Neural crest cell (in vitro differentiated cells): ENCODE measurements around the gene UCP2. TPM values are rescaled to one million over a fixed set of nuclear protein-coding genes. Genes with fewer than 3 reads are reported as not detected.
A peak's percentile ranks its signal among the peaks of the same experiment; 100 is the strongest.

Source experiments
- DNase-seq: peaks from one replicate; pipeline ENCODE4 v3.0.0; 2021; ENCODE audit warnings: low read depth, mixed read lengths, low spot score
- H3K27ac Mint-ChIP-seq: one replicate; pipeline ENCODE4 v1.8.0; 2021; ENCODE audit warnings: mild to moderate bottlenecking, mixed read lengths; ENCODE audit not compliant: unreplicated experiment
- H3K27me3 Mint-ChIP-seq: 2 replicates; pipeline ENCODE4 v1.8.0; 2021; ENCODE audit warnings: low read depth, mild to moderate bottlenecking, mixed read lengths
- H3K36me3 Mint-ChIP-seq: 2 replicates; pipeline ENCODE4 v1.8.0; 2021; ENCODE audit warnings: low read depth, mild to moderate bottlenecking, mixed read lengths
- H3K4me1 Mint-ChIP-seq: 2 replicates; pipeline ENCODE4 v1.8.0; 2021; ENCODE audit warnings: mixed read lengths
- H3K4me3 Mint-ChIP-seq: one replicate; pipeline ENCODE4 v1.8.0; 2021; ENCODE audit warnings: mild to moderate bottlenecking, mixed read lengths
- H3K9me3 Mint-ChIP-seq: 2 replicates; pipeline ENCODE4 v1.8.0; 2021; ENCODE audit warnings: mixed read lengths
- CTCF ChIP-seq: fragments of 200-600 bp; sonication (generic); conservative IDR thresholded peaks from 2 replicates; pipeline ENCODE4 v1.5.0; 2021; ENCODE audit warnings: antibody characterized with exemption, mild to moderate bottlenecking
- total RNA-seq: library from RNA; stranded (reverse); gene quantifications from 2 replicates; pipeline ENCODE4 v1.2.1, GENCODE V29; 2021

UCP2 gene
- total RNA-seq, 1 donor from 2014 or later: 71.4 TPM

- Mint-ChIP-seq H3K4me3 (peak overlapping the region; percentile 63), H3K27ac (peak overlapping the region; percentile 28), H3K36me3 (peaks cover 30% of the 10 kb centered on the region), H3K4me1 (peaks cover 37% of the 10 kb centered on the region), H3K9me3 (no peaks in the 10 kb centered on the region), H3K27me3 (no peaks in the 10 kb centered on the region)
- no peak for TF ChIP-seq CTCF
- DNase-seq: no peak
These were observed 4.0 kb downstream of the UCP2 start for GRCh38 chr11:73978576-73979086.

- no peak for DNase-seq
- no peak overlapping the region for H3K27ac Mint-ChIP-seq
- no peaks in the 10 kb centered on the region for H3K27me3 Mint-ChIP-seq
- no peaks in the 10 kb centered on the region for H3K9me3 Mint-ChIP-seq
- TF ChIP-seq CTCF: no peak
- H3K4me3 Mint-ChIP-seq: peak overlapping the region; percentile 19
- peaks cover 32% of the 10 kb centered on the region for H3K4me1 Mint-ChIP-seq
- peaks cover 30% of the 10 kb centered on the region for H3K36me3 Mint-ChIP-seq
These were observed 4.7 kb downstream of the UCP2 start for GRCh38 chr11:73977856-73978519.

- TF ChIP-seq CTCF: no peak
- no peak for DNase-seq
- H3K4me3 Mint-ChIP-seq: no peak overlapping the region
These were observed 6.0 kb downstream of the UCP2 start for GRCh38 chr11:73976451-73977151.

GRCh38 chr11:73975479-73975757 lies 7.2 kb downstream of the UCP2 start:
- no peak for TF ChIP-seq CTCF
- Mint-ChIP-seq H3K4me1 (peaks cover 7% of the 10 kb centered on the region), H3K27me3 (no peaks in the 10 kb centered on the region), H3K27ac (no peak overlapping the region), H3K9me3 (no peaks in the 10 kb centered on the region), H3K36me3 (peaks cover 28% of the 10 kb centered on the region), H3K4me3 (no peak overlapping the region)
- DNase-seq: no peak

More at GRCh38 chr11:73976451-73977151, 6.0 kb downstream of the UCP2 start:
- peaks cover 30% of the 10 kb centered on the region for H3K36me3 Mint-ChIP-seq
- H3K27ac Mint-ChIP-seq: no peak overlapping the region
- H3K4me1 Mint-ChIP-seq: peaks cover 19% of the 10 kb centered on the region
- no peaks in the 10 kb centered on the region for H3K9me3 Mint-ChIP-seq
- no peaks in the 10 kb centered on the region for H3K27me3 Mint-ChIP-seq

GRCh38 chr11:73974604-73975478 lies 7.8 kb downstream of the UCP2 start:
- peaks cover 28% of the 10 kb centered on the region for H3K36me3 Mint-ChIP-seq
- no peak overlapping the region for H3K4me3 Mint-ChIP-seq
- H3K9me3 Mint-ChIP-seq: no peaks in the 10 kb centered on the region

More at GRCh38 chr11:73974604-73975478, 7.8 kb downstream of the UCP2 start:
- Mint-ChIP-seq H3K27ac (no peak overlapping the region), H3K27me3 (no peaks in the 10 kb centered on the region), H3K4me1 (peaks cover 4% of the 10 kb centered on the region)
- DNase-seq: no peak
- TF ChIP-seq CTCF: no peak
